Hepatocyte (in vitro differentiated cells): ENCODE measurements around the gene NRG2. TPM values are rescaled to one million over a fixed set of nuclear protein-coding genes. Genes with fewer than 3 reads are reported as not detected.

Experiments used
- DNase-seq: peaks from one replicate; pipeline ENCODE4 v3.0.0-alpha.2; 2016; ENCODE audit warnings: low spot score
- H2AFZ ChIP-seq: fragments of 200-600 bp; sonication (generic); 2 replicates; pipeline ENCODE4 v1.6.0; 2016; ENCODE audit warnings: antibody characterized with exemption, mild to moderate bottlenecking
- H3K27ac ChIP-seq: fragments of 200-600 bp; sonication (generic); 2 replicates; pipeline ENCODE4 v1.5.1; 2016; ENCODE audit warnings: mild to moderate bottlenecking
- H3K27me3 ChIP-seq: fragments of 200-600 bp; sonication (generic); 2 replicates; pipeline ENCODE4 v1.6.1; 2016
- H3K36me3 ChIP-seq: fragments of 200-600 bp; sonication (generic); replicated peaks from 2 replicates; pipeline ENCODE4 v1.5.1; 2016; ENCODE audit warnings: low read depth; ENCODE audit not compliant: insufficient read depth
- H3K4me1 ChIP-seq: fragments of 200-600 bp; sonication (generic); 2 replicates; pipeline ENCODE4 v1.5.1; 2016; ENCODE audit warnings: mild to moderate bottlenecking, moderate library complexity; ENCODE audit not compliant: insufficient read depth
- H3K4me2 ChIP-seq: fragments of 200-600 bp; sonication (generic); 2 replicates; pipeline ENCODE4 v1.6.0; 2016
- H3K4me3 ChIP-seq: fragments of 200-600 bp; sonication (generic); 2 replicates; pipeline ENCODE4 v1.5.1; 2016; ENCODE audit warnings: mild to moderate bottlenecking
- H3K79me2 ChIP-seq: fragments of 200-600 bp; sonication (generic); 2 replicates; pipeline ENCODE4 v1.6.0; 2017; ENCODE audit warnings: mild to moderate bottlenecking
- H3K9me2 ChIP-seq: fragments of 200-600 bp; sonication (generic); replicated peaks from 2 replicates; pipeline ENCODE4 v1.6.0; 2017; ENCODE audit warnings: mild to moderate bottlenecking; ENCODE audit not compliant: insufficient read depth
- H3K9me3 ChIP-seq: fragments of 200-600 bp; sonication (generic); 2 replicates; pipeline ENCODE4 v1.5.1; 2016; ENCODE audit warnings: low read depth, mild to moderate bottlenecking
- H4K20me1 ChIP-seq: fragments of 200-600 bp; sonication (generic); 2 replicates; pipeline ENCODE4 v1.6.0; 2016; ENCODE audit warnings: mild to moderate bottlenecking; ENCODE audit not compliant: insufficient read depth, poor library complexity, severe bottlenecking
- EZH2 ChIP-seq: fragments of 200-600 bp; sonication (generic); IDR thresholded peaks from 2 replicates; pipeline ENCODE4 v1.6.1; 2016; ENCODE audit warnings: antibody characterized with exemption, mild to moderate bottlenecking, borderline replicate concordance
- EZH2phosphoT487 ChIP-seq: fragments of 200-600 bp; sonication (generic); IDR thresholded peaks from one replicate; pipeline ENCODE4 v1.6.1; 2018; ENCODE audit warnings: antibody characterized with exemption, mild to moderate bottlenecking, low read depth, moderate library complexity; ENCODE audit not compliant: unreplicated experiment, severe bottlenecking
- WGBS: methylation state at CpG from one replicate; pipeline ENCODE4 v1.1.6; 2016; ENCODE audit warnings: low lambda C conversion rate; ENCODE audit errors: missing lambda C conversion rate; 5-methylcytosine and 5-hydroxymethylcytosine counted together
- polyA plus RNA-seq: library from polyadenylated mRNA; unstranded; fragments of >200 nt; fragmentation: Nextera tagmentation; extraction: Ambion mirVana; gene quantifications from 2 replicates; pipeline ENCODE4 v1.2.1, GENCODE V29; 2016
- total RNA-seq: library from RNA; depleted of rRNA; stranded (reverse); fragments of >200 nt; gene quantifications from 2 replicates; pipeline ENCODE4 v1.2.3, GENCODE V29; 2014
- TF ChIP-seq, protein P1 (sequence below): fragments of 200-600 bp; sonication (generic); IDR thresholded peaks from 2 replicates; pipeline ENCODE4 v1.5.1; 2016; ENCODE audit warnings: antibody characterized with exemption, mild to moderate bottlenecking; ENCODE audit not compliant: poor library complexity

The NRG2 gene
- total and polyA plus RNA-seq, 2 experiments from 2014 or later: 1.4 to 1.5 TPM

DNA sequence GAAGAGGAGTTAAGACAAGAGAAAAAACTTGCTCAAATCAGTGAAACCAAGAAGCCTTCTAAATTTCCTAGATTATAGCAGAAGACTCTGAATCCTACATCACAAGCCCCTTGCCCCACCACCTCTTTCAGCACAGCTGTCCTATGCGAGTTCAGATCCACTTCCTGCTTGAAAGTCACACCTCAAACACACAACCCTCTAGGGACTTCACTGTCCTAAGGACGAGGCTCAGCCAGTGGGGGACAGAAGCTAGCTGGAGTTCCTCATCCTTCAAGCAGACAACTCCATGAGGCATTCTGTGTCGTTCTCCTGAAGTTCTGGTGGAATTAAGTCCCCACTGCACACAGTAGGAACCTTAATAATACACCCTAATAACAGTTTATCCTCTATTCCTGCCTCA is 44.3 kb downstream of the NRG2 start:
- H3K27ac ChIP-seq: no peak overlapping the region
- H3K27me3 ChIP-seq: peaks cover 25% of the 10 kb centered on the region
- DNase-seq: no peak
- H3K36me3 ChIP-seq: no peaks in the 10 kb centered on the region
- H3K4me3 ChIP-seq: no peak overlapping the region
- WGBS: 62% methylated on average over 3 of the region's 3 CpGs
- no peaks in the 10 kb centered on the region for H4K20me1 ChIP-seq
- H3K9me3 ChIP-seq: no peaks in the 10 kb centered on the region
- no peaks in the 10 kb centered on the region for H3K9me2 ChIP-seq
- TF ChIP-seq EZH2phosphoT487: no peak
- TF ChIP-seq, protein P1, sequence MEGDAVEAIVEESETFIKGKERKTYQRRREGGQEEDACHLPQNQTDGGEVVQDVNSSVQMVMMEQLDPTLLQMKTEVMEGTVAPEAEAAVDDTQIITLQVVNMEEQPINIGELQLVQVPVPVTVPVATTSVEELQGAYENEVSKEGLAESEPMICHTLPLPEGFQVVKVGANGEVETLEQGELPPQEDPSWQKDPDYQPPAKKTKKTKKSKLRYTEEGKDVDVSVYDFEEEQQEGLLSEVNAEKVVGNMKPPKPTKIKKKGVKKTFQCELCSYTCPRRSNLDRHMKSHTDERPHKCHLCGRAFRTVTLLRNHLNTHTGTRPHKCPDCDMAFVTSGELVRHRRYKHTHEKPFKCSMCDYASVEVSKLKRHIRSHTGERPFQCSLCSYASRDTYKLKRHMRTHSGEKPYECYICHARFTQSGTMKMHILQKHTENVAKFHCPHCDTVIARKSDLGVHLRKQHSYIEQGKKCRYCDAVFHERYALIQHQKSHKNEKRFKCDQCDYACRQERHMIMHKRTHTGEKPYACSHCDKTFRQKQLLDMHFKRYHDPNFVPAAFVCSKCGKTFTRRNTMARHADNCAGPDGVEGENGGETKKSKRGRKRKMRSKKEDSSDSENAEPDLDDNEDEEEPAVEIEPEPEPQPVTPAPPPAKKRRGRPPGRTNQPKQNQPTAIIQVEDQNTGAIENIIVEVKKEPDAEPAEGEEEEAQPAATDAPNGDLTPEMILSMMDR: no peak
- TF ChIP-seq EZH2: no peak
- H2AFZ ChIP-seq: no peak overlapping the region
- H3K4me2 ChIP-seq: no peak overlapping the region
- no peaks in the 10 kb centered on the region for H3K79me2 ChIP-seq
- H3K4me1 ChIP-seq: no peaks in the 10 kb centered on the region

DNA sequence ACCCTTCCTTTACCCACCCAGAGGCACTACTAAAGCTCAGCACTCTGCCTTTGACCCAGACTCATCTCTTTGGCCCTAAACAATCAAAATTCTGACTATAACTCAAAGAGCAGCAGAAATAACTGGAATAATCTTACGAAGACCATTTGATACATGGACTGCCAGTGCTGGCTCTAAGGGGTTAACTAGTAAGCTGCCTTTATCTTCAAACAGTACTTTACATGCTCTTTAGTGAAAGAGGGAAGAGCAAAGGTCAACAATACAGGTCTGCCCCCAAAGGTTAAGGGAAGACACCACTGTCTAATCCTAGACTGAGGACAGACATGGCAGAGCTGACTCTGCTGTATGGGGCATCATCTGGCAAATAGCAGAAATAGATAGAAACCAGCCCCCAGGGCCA is 45.8 kb downstream of the NRG2 start:
- Histone ChIP-seq H3K4me3 (no peak overlapping the region), H3K4me1 (no peaks in the 10 kb centered on the region), H3K36me3 (no peaks in the 10 kb centered on the region), H3K27me3 (peaks cover 10% of the 10 kb centered on the region), H4K20me1 (no peaks in the 10 kb centered on the region), H3K9me2 (no peaks in the 10 kb centered on the region), H2AFZ (no peak overlapping the region), H3K79me2 (no peaks in the 10 kb centered on the region), H3K27ac (no peak overlapping the region), H3K4me2 (no peak overlapping the region), H3K9me3 (no peaks in the 10 kb centered on the region)
- no peak for DNase-seq
- 65% methylated on average over 1 of the region's 1 CpG for WGBS
- TF ChIP-seq, protein P1: no peak
- TF ChIP-seq EZH2 (no peak), EZH2phosphoT487 (no peak)

DNA sequence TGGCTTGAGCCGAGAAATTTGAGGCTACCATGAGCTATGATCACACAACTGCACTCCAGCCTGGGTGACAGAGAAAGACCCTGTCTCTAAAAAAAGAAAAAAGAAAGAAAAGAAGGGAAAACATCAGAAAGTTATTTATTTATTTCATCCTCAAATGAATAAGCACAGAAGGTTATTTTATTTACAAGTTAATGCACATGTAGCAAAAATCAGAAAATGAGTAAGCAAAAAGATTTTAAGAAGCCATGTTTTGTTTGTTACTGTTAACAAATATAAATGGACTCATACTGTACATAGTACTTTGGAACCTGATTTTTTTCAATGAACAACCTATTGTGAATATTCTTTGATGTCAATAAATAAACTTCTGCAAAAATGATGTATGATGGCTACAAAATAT is 47.2 kb downstream of the NRG2 start:
- no peaks in the 10 kb centered on the region for H3K9me2 ChIP-seq

More for the DNA sequence above, 47.2 kb downstream of the NRG2 start:
- Histone ChIP-seq H3K4me2 (no peak overlapping the region), H3K4me1 (no peaks in the 10 kb centered on the region), H4K20me1 (no peaks in the 10 kb centered on the region), H3K4me3 (no peak overlapping the region), H3K27me3 (peaks cover 9% of the 10 kb centered on the region), H3K27ac (no peak overlapping the region), H3K79me2 (no peaks in the 10 kb centered on the region), H2AFZ (no peak overlapping the region), H3K9me3 (no peaks in the 10 kb centered on the region), H3K36me3 (no peaks in the 10 kb centered on the region)
- TF ChIP-seq EZH2 (no peak), EZH2phosphoT487 (no peak)
- TF ChIP-seq, protein P1: no peak
- 96% methylated on average over 1 of the region's 1 CpG for WGBS
- DNase-seq: no peak
